ENCODE measurements around the gene DNAH12.
"Not testable (repeated sequence)": the region's sequence is repeated elsewhere in the genome, so short reads cannot be mapped to it uniquely, and the experiment has no call there.

Gene DNAH12

DNA sequence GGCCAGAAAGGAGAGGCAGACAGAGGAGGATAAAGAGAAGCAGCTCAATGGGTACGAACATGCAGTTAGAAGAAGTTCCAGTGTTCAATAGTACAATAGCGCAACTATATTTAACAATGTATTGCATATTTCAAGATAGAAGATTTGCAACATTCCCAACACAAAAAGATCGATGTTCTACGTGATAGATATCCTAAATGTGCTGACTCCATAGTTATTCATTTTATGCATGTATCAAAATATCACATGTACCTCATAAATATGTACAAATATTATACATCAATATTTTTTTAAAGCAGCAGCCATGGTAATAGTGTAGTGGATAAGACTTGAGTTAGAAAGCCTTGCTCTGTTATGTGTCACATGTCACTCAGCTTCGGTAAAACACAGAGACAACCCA lies 141.5 kb downstream of the DNAH12 start:
- no peak for DNase-seq (ENCODE audit: low spot score)

DNA sequence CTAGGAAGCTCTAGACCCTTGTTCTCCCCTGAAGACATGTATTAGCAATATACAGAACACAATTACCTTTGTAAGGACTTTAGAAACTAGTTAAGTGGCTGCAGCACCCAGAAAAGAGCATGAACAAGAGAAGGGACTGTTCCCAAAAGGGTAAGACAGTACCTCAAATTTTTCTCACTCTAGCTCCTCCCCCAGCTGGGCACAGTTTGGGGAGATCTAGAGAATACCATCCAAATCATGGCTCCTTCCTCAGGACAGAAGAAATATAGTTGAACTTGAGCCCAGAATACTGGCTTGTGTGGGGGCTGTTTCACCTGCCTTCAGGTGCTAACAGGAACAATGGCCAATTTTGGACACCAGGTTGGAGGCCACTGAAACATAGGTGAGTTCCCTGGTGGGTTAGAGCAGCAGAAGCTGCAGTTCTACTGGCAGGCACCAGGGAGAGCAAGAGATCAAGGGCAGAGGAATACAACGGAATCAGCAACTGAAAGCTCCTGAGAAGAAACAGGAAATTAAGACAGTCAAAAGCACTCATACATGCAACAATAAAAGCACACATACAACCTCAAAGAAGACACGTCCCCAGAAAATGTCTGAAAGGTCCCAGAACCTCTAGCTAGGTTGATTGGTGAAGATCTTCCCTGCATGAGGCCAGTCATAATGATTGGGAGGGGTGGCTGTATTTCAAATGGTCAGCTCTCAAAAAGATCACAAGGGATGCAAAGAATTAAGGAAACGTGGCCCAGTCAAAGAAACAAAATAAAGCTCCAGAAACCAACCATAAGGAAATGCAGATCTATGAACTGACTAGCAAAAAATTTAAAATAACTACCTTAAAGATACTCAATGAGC lies 146.7 kb downstream of the DNAH12 start:
- DNase-seq (ENCODE audit: low spot score), result peak; percentile 47

DNA sequence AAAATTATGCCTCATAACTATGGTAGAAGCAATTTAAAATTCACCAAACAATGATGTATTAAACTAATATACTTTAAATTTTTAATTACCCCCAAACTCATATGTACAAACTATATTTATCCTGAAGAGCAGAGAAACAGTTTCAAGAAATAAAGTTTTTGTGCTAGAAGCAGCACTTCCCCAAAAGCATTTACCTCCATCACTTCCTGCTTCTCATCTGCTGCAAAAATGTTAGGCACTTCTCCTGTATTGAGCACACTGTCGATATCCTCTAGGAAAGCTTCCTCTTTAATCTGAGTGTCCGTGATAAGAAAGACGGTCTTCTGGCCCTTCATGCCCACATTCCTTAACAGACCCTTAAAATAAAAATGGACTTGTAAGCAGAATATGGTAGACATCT lies 150.2 kb downstream of the DNAH12 start:
- DNase-seq (ENCODE audit: low spot score), result no peak

DNA sequence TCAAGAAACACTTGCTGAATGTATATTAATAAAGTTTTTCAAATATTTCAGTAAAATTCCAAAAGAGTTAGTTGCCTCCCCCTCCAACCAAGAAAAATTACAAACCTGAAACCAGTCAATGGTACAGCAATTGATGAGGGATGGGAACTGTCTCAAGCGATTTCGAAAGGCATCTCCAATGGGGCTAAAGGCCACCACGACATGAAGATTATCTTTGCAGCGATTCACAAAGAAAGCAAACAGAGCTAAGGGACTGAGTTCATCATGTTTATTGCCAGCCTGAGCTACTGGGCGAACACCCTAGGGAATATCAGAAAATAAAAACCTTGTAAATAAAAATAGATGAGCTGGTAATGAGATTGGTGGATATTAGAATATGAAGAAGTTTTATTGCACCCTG lies 152.4 kb downstream of the DNAH12 start:
- no peak for DNase-seq (ENCODE audit: low spot score)

DNA sequence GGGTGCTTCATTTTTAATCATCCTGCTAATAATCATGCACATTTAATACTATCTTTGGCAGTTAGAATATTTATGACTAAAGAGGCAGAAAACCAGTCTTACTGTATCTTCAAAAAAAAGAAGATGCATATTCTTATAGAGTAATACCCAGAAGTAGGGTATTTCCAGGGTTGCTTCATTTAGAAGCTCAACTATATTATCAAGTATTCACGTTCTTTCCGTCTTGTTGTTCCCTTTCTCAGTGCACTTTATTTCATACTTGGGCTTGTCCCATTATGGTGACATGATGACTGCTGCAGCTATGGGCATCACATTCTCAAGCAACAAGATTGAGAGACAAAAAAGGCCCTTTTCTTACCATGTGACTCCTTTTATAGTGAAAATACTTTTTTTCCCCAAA lies 154.9 kb downstream of the DNAH12 start:
- DNase-seq (ENCODE audit: low spot score), result no peak

DNA sequence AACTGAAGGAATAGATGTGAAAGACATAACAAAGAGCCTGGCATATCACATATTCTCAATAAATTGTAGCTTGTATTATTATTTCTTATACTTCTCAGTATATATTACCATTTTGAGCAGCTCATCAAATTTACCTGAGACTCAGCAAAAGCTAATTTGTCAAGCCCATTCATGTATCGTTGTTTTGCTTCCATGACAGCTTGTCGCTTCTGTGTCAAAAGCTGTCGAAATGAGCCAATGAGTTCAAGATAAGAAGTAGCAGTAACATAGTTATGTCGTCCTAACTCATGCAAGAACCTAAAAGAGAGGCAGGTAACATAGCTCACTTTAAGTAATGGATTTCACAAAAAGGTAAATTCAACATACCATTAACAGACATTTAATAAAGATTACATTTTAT lies 157.8 kb downstream of the DNAH12 start:
- DNase-seq (ENCODE audit: low spot score), result no peak

DNA sequence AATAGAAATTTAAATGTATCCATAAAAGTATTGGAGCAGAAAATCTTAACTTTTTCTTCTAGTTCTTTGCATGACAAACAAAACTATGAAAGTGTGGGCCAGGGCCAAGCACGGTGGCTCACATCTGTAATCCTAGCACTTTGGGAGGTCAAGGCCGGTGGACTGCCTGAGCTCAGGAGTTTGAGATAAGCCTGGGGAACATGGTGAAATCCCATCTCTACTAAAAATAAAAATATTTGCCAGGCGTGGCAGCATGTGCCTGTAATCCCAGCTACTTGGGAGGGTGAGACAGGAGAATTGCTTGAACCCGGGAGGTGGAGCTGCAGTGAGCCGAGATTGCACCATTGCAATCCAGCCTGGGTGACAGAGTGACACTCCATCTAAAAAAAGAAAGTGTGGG lies 158.6 kb downstream of the DNAH12 start:
- DNase-seq (ENCODE audit: low spot score), result no peak

DNA sequence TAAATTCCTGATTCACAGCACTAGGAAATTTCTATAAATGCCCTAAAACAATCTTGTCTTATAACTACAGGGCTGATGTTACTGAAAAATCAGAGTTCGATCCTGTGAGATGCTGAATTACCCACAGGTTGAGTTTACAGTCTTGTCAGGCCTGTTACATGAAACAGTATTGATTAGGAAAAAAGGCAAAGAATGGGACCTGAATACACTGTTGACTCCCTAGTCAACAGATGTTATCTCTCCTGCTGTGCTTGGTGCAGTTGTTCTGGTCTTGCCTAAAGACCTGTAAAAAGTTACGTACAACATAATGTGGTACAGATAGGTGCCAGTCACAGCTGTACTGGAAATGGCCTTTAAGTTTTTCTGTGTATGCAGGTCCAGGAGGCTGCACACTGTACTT lies 160.3 kb downstream of the DNAH12 start:
- DNase-seq (ENCODE audit: low spot score), result no peak

DNA sequence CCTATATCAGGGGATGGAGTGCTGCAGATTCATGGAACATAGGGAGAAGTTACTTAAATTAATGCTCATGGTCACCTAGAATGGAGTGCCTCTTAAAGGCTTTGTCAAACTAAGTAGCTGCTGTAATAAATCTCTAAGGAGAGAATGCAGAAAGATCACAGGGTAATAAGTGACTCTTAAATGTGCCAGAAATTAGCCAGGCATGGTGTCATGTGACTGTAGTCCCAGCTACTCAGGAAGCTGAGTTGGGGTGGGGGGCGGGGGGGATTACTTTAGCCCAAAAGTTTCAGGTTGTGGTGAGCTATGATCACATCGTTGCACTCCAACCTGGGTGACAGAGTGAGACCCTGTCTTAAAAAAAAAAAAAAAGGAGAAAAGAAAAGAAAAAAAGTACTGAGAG lies 160.7 kb downstream of the DNAH12 start:
- no peak for DNase-seq (ENCODE audit: low spot score)

DNA sequence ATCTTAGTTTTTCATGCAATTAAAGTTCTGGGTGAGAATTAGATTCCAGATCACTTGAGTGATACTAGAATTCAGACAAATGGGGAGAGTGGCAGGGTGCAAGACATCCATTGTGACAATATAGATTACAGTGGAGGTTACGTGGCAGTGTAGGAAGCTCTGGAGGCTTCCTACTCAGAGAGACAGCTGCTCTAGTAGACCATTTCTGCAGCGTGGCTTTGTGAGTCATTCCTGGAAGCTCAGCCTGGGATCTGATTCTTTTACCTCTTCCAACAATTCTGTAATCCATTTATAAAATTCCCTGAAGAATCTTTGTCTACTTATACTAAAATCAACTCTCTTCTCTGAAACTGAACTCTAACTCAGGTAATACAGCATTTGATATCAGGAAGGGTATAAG lies 161.2 kb downstream of the DNAH12 start:
- DNase-seq (ENCODE audit: low spot score), result no peak

DNA sequence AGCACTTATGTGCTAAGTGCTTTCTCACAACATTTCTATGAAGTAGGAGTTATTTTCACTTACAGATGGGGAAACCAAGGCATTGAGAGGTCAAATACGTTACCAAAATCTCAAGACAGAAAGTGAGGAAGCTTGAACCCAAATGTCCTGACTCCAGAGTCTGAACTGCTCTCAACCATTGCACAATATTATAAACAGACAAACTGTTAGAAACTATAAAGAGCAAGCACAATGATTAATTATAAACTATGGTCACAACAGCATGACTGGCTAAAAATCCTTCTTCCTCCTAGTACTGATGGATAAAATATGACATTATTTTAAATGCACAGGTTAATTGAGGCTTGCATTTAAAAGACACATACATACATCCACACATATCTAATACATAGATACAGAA lies 173.8 kb downstream of the DNAH12 start:
- no peak for DNase-seq (ENCODE audit: low spot score)

DNA sequence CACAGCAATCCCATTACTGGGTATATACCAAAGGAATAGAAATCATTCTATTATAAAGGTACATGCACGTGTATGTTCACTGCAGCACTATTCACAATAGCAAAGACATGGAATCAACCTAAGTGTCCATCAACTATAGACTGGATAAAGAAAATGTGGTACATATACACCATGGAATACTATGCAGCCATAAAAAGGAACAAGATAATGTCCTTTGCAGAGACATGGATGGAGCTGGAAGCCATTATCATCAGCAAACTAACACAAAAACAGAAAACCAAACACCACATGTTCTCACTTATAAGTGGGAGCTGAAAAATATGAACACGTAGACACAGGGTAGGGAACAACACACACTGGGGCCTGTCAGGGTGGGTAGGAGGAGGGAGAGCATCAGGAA lies 179.1 kb downstream of the DNAH12 start:
- DNase-seq (ENCODE audit: low spot score), result not testable (repeated sequence)

DNA sequence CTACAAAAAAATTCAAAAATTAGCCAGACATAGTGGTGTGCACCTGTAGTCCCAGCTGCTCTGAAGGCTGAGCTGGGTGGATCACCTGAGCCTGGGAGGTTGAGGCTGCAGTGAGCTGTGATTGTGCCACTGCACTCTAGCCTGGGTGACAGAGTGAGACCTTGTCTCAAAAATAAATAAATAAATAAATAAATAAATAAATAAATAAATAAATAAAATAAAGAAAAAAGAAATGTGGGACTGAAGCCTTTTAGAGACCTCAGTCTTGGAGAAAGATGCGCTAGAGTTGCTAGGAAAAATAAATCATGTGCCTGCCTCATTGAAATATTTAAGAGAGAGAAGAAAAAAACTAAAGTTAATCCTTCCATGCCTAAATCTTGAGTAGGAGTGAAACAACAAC lies 187.9 kb downstream of the DNAH12 start:
- not testable (repeated sequence) for DNase-seq (ENCODE audit: low spot score)

DNA sequence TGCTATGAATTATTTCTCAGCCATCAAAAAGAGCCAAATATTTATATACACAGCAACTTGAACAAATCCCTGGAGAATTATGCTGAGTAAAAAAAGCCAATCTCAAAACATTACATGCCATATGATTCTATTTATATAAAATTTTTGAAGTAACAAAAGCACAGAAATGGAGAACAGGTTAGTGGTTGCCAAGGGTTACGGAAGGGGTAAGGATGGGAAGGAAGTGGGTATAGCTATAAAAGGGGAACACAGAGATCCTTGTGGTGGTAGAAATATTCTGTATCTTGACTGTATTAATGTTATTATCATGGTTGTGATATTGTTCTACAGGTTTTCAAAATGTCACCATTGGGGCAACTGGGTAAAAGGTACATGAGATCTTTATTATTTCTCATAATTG lies 189.4 kb downstream of the DNAH12 start:
- no peak for DNase-seq (ENCODE audit: low spot score)

DNA sequence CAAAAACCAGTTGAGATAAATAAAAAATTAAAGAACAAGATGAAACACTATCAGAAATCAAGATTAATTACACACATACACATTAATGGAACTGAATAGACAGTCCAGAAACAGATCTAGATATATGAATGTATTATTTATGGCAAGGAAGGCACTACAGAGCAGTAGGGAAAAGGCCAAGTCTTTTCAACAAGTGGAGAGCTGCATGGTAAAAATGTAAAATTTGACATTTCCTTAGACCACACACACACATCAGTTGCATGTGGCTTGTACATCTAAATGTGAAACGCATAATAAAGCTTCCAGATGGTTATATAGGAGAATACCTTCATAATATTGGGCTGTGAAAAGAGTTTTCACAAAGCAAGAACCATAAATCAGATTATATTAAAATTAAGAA lies 193.9 kb downstream of the DNAH12 start:
- no peak for DNase-seq (ENCODE audit: low spot score)

DNA sequence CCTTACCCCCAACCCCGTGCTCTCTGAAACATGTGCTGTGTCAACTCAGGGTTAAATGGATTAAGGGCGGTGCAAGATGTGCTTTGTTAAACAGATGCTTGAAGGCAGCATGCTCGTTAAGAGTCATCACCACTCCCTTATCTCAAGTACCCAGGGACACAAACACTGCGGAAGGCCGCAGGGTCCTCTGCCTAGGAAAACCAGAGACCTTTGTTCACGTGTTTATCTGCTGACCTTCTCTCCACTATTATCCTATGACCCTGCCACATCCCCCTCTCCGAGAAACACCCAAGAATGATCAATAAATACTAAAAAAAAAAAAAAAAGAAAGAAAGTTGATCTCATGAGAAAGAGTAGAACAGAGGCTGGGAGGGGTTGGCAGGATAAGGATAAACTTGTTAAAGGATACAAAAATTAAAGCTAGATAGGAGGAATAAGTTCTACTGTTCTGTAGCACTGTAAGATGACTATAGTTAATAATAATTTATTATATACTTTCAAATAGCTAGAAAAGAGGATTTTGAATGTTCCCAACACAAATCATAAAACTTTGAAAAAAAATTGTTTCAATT lies 205.0 kb downstream of the DNAH12 start:
- DNase-seq (ENCODE audit: low spot score), result not testable (repeated sequence)

DNA sequence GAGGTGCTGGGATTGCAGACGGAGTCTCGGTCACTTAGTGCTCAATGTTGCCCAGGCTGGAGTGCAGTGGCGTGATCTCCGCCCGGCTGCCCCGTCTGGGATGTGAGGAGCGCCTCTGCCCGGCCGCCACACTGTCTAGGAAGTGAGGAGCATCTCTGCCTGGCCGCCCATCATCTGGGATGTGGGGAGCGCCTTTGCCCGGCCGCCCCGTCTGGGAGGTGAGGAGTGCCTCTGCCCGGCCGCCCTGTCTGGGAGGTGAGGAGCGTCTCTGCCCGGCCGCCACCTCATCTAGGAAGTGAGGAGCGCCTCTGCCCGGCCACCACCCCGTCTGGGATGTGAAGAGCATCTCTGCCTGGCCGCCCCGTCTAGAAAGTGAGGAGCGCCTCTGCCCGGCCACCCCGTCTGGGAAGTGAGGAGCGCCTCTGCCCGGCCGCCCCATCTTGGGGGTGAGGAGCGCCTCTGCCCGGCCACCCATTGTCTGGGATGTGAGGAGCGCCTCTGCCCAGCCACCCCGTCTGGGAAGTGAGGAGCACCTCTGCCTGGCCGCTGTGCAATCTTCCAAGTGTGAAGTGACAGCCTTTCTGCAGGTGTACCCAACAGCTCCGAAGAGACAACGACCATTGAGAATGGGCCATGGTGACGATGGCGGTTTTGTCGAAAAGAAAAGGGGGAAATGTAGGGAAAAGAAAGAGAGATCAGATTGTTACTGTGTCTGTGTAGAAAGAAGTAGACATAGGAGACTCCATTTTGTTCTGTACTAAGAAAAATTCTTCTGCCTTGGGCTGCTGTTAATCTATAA lies 205.7 kb downstream of the DNAH12 start:
- DNase-seq (ENCODE audit: low spot score), result not testable (repeated sequence)

DNA sequence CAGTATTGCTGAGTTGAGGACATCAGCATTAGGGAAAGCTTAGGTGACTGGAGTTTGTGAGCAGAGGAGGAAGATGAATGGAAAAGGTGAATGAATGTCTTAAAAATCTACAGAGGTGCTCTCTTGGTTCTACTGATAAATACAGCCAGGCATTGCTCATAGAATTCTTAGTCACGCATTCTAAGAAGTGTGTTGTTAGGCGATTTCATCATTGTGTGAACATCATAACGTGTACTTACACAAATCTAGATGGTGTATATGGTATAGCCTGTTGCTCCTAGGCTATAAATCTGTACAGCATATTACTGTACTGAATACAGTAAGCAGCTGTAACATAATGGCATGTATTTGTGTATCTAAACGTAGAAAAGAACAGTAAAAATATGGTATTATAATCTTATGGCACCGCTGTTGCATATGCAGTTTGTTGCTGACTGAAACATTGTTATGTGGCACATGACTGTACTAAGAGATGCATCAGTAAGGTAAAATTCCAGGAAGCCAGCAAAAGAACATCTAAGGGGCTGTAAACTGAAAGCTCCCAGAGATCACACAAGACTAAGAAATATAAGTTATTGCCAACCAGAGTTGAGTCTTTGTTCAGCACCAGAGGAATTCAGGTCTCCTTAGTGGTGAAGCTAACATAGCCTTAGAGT lies 208.7 kb downstream of the DNAH12 start:
- no peak for DNase-seq (ENCODE audit: low spot score)

DNA sequence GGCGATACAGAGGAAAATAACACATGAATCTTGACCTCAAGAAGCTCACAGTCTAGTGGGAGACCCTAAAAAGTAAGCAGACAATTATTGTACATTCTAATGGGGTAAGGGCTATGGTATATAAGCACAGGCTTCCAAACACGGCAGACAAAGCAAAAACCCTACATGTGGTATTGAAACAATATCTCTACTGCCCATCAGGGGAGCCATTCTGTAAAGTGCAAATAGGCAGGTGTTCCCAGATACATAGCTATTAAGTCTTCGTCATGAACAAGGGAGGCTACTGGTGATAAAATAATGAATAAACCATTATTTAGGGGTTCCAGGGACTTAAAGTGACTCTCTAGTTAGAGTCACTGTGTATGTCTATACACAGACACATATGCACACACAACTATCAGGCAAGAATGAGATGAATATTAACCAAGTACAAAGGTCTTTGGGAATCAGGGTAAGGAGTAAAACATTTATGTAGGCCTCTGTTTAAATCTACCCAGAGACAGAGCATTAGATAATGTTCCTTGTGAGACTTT lies 213.0 kb downstream of the DNAH12 start:
- DNase-seq (ENCODE audit: low spot score), result no peak

DNA sequence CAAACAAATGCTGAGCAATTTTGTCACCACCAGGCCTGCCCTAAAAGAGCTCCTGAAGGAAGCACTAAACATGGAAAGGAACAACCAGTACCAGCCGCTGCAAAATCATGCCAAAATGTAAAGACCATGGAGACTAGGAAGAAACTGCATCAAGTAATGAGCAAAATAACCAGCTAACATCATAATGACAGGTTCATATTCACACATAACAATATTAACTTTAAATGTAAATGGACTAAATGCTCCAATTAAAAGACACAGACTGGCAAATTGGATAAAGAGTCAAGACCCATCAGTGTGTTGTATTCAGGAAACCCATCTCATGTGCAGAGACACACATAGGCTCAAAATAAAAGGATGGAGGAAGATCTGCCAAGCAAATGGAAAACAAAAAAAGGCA lies 217.6 kb downstream of the DNAH12 start:
- not testable (repeated sequence) for DNase-seq (ENCODE audit: low spot score)

DNA sequence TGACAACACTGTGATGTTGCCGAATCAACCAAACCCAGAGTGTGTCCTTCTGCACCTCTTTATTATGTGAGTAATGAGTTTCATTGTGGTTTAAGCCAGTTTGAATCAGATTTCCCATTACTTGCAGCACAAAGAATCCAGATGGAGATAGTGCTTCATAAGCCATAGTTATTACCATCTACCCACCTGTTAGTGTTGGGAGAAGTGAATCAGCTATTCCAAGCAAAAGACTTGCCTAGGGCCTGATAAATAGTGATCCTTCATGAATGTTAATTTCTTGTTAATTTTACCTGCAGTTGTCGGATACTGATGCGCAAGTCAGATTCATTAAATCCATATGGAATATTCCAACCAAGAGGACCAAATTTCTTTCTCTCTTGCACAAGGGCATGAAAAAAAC lies 229.9 kb downstream of the DNAH12 start:
- no peak for DNase-seq (ENCODE audit: low spot score)

DNA sequence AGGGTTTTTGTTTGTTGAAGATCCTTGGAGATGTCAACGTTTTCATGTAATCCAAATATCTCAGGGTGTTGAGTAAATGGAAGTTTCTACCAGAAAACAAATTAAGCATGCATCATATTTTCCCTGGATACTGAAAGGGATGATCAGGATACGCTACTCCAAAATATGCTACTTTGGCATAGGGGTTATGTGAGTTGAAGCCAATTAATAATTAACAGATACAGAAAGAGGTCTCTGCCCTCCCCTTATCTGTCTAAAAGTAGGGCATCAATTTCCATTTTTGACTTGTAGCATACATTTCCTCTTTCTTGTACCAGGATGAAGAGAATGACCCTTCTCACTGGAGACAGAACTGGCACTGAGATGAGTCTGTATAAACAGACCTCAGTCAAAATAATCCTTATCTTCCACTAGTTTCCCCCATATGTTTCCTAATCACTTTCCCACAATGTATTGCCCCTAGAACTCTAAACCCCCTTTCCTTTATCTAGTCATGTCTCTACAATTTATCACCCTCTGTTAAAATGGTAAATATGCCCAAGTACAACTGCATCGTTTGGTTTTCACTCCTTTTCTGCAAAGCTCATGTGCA lies 234.3 kb downstream of the DNAH12 start:
- DNase-seq (ENCODE audit: low spot score), result no peak
